GM23248 (cell line): ENCODE results near the gene ZNF354C. TPM values are rescaled to one million over a fixed set of nuclear protein-coding genes. Genes with fewer than 3 reads are reported as not detected.

Source experiments
- DNase-seq: peaks from one replicate; pipeline ENCODE4 v3.0.0-alpha.2; 2015
- H2AFZ ChIP-seq: fragments of 200-600 bp; sonication (generic); 2 replicates; pipeline ENCODE4 v1.6.1; 2016; ENCODE audit warnings: antibody characterized with exemption
- H3F3A ChIP-seq: fragments of 200-600 bp; sonication (generic); 2 replicates; pipeline ENCODE4 v1.6.1; 2016; ENCODE audit warnings: mild to moderate bottlenecking, antibody characterized with exemption, mixed run types; ENCODE audit not compliant: insufficient read depth
- H3K27ac ChIP-seq: fragments of 200-600 bp; sonication (generic); 2 replicates; pipeline ENCODE4 v1.5.1; 2016; ENCODE audit warnings: mild to moderate bottlenecking
- H3K27me3 ChIP-seq: fragments of 200-600 bp; sonication (generic); replicated peaks from 2 replicates; pipeline ENCODE4 v1.6.1; 2016; ENCODE audit warnings: mild to moderate bottlenecking; ENCODE audit not compliant: insufficient read depth
- H3K36me3 ChIP-seq: fragments of 200-600 bp; sonication (generic); 2 replicates; pipeline ENCODE4 v1.6.1; 2016; ENCODE audit warnings: low read depth, mild to moderate bottlenecking
- H3K4me1 ChIP-seq: fragments of 200-600 bp; sonication (generic); 2 replicates; pipeline ENCODE4 v1.6.1; 2016; ENCODE audit warnings: mild to moderate bottlenecking; ENCODE audit not compliant: insufficient read depth
- H3K4me2 ChIP-seq: fragments of 200-600 bp; sonication (generic); one replicate; pipeline ENCODE4 v1.6.1; 2016; ENCODE audit warnings: mild to moderate bottlenecking; ENCODE audit not compliant: unreplicated experiment
- H3K4me3 ChIP-seq: fragments of 200-600 bp; sonication (generic); 2 replicates; pipeline ENCODE4 v1.5.1; 2016; ENCODE audit warnings: mild to moderate bottlenecking
- H3K79me2 ChIP-seq: fragments of 200-600 bp; sonication (generic); 2 replicates; pipeline ENCODE4 v1.6.1; 2016; ENCODE audit warnings: mild to moderate bottlenecking; ENCODE audit not compliant: insufficient read depth
- H3K9ac ChIP-seq: fragments of 200-600 bp; sonication (generic); 2 replicates; pipeline ENCODE4 v1.6.1; 2016; ENCODE audit warnings: mild to moderate bottlenecking
- H3K9me2 ChIP-seq: fragments of 200-600 bp; sonication (generic); 2 replicates; pipeline ENCODE4 v1.6.1; 2016; ENCODE audit warnings: mixed run types, mild to moderate bottlenecking, moderate library complexity; ENCODE audit not compliant: insufficient read depth
- H3K9me3 ChIP-seq: fragments of 200-600 bp; sonication (generic); one replicate; pipeline ENCODE4 v1.6.1; 2017; ENCODE audit warnings: low read depth
- H4K20me1 ChIP-seq: fragments of 200-600 bp; sonication (generic); 2 replicates; pipeline ENCODE4 v1.6.0; 2016; ENCODE audit not compliant: insufficient read depth
- EZH2 ChIP-seq: fragments of 200-600 bp; sonication (generic); IDR thresholded peaks from 2 replicates; pipeline ENCODE4 v1.6.1; 2018; ENCODE audit warnings: antibody characterized with exemption, mild to moderate bottlenecking; ENCODE audit not compliant: insufficient read depth, poor library complexity, severe bottlenecking
- EZH2phosphoT487 ChIP-seq: fragments of 200-600 bp; sonication (generic); IDR thresholded peaks from 2 replicates; pipeline ENCODE4 v1.6.1; 2018; ENCODE audit warnings: antibody characterized with exemption, moderate library complexity, mild to moderate bottlenecking, low read depth; ENCODE audit not compliant: insufficient read depth
- WGBS, 2 experiments: methylation state at CpG; one replicate each; pipeline ENCODE4 v1.1.6; 2015 to 2017; ENCODE audit warnings: low lambda C conversion rate in 2 of 2, low coverage in 1 of 2; ENCODE audit errors: missing lambda C conversion rate in 2 of 2; 5-methylcytosine and 5-hydroxymethylcytosine counted together
- in situ Hi-C: fragments of 300-500 bp; cut with MboI; formaldehyde crosslinking; loops from 2 replicates; pipeline ENCODE4 v1.15.0; 2020
- polyA plus RNA-seq: library from polyadenylated mRNA; unstranded; fragments of >200 nt; fragmentation: Nextera tagmentation; extraction: Ambion mirVana; gene quantifications from 2 replicates; pipeline ENCODE4 v1.2.1, GENCODE V29; 2016
- total RNA-seq: library from RNA; depleted of rRNA; stranded (reverse); fragments of >200 nt; shearing (Covaris generic); gene quantifications from 2 replicates; pipeline ENCODE4 v1.2.3, GENCODE V29; 2014

ZNF354C gene
- total and polyA plus RNA-seq, 2 experiments from 2014 or later = 2.5 to 6.9 TPM

GRCh38 chr5:179061025-179061424 is 852 bp downstream of the ZNF354C start:
- H3F3A ChIP-seq = no peaks in the 10 kb centered on the region
- no peaks in the 10 kb centered on the region for H3K27me3 ChIP-seq
- WGBS, 2 experiments = 55 to 56% methylated on average over 19 of the region's 19 CpGs
- H3K4me1 ChIP-seq = peaks cover 6% of the 10 kb centered on the region; the same call in 1 of the 2 replicates
- peak overlapping the region; percentile 85 for H3K4me2 ChIP-seq
- peak overlapping the region; percentile 87 for H3K4me3 ChIP-seq
- no peaks in the 10 kb centered on the region for H3K9me3 ChIP-seq
- DNase-seq = no peak
- H3K79me2 ChIP-seq = peaks cover 52% of the 10 kb centered on the region
- H2AFZ ChIP-seq = peak overlapping the region; percentile 92
- peaks cover 22% of the 10 kb centered on the region for H3K36me3 ChIP-seq
- no peak for TF ChIP-seq EZH2
- TF ChIP-seq EZH2phosphoT487 = no peak
- H3K9me2 ChIP-seq = no peaks in the 10 kb centered on the region
- in situ Hi-C loops = no loop called here
- H3K9ac ChIP-seq = peak overlapping the region; percentile 88
- peak overlapping the region; percentile 40 for H3K27ac ChIP-seq
- no peaks in the 10 kb centered on the region for H4K20me1 ChIP-seq

- Histone ChIP-seq H3K4me2 (no peak overlapping the region), H3K27me3 (no peaks in the 10 kb centered on the region), H4K20me1 (no peaks in the 10 kb centered on the region), H2AFZ (no peak overlapping the region), H3K9ac (no peak overlapping the region), H3K79me2 (peaks cover 79% of the 10 kb centered on the region), H3K9me2 (no peaks in the 10 kb centered on the region), H3K4me1 (peaks cover 6% of the 10 kb centered on the region; the same call in 1 of the 2 replicates), H3K4me3 (no peak overlapping the region), H3K27ac (no peak overlapping the region), H3K36me3 (peaks cover 52% of the 10 kb centered on the region), H3F3A (no peaks in the 10 kb centered on the region), H3K9me3 (no peaks in the 10 kb centered on the region)
- 97% methylated on average over 6 of the region's 6 CpGs for WGBS, 2 experiments
- TF ChIP-seq EZH2phosphoT487 (no peak), EZH2 (no peak)
- no peak for DNase-seq
- in situ Hi-C loops = no loop called here
These were observed 5.5 kb downstream of the ZNF354C start for GRCh38 chr5:179065703-179066102.

- H3K4me2 ChIP-seq = no peak overlapping the region
- peaks cover 39% of the 10 kb centered on the region for H3K9me3 ChIP-seq
- peak; percentile 6 for DNase-seq
- H3F3A ChIP-seq = peaks cover 22% of the 10 kb centered on the region
- in situ Hi-C loops = no loop called here
- 97 to 99% methylated on average over 11 of the region's 11 CpGs for WGBS, 2 experiments
- H3K27me3 ChIP-seq = no peaks in the 10 kb centered on the region
- no peak overlapping the region for H3K27ac ChIP-seq
- peaks cover 88% of the 10 kb centered on the region for H3K36me3 ChIP-seq
- no peaks in the 10 kb centered on the region for H4K20me1 ChIP-seq
- H3K4me1 ChIP-seq = no peaks in the 10 kb centered on the region
- H3K4me3 ChIP-seq = no peak overlapping the region
- H3K9me2 ChIP-seq = no peaks in the 10 kb centered on the region
- H3K79me2 ChIP-seq = no peaks in the 10 kb centered on the region
- TF ChIP-seq EZH2 (no peak), EZH2phosphoT487 (no peak)
- H3K9ac ChIP-seq = no peak overlapping the region
- H2AFZ ChIP-seq = no peak overlapping the region
These were observed 19.2 kb downstream of the ZNF354C start for GRCh38 chr5:179079165-179079987.

GRCh38 chr5:179080724-179081123 is 20.6 kb downstream of the ZNF354C start:
- Histone ChIP-seq H3F3A (peaks cover 24% of the 10 kb centered on the region), H3K79me2 (no peaks in the 10 kb centered on the region), H3K4me1 (no peaks in the 10 kb centered on the region), H3K36me3 (peaks cover 83% of the 10 kb centered on the region), H3K9ac (no peak overlapping the region), H3K9me3 (peaks cover 46% of the 10 kb centered on the region), H3K9me2 (no peaks in the 10 kb centered on the region), H3K27me3 (no peaks in the 10 kb centered on the region), H3K27ac (no peak overlapping the region), H3K4me2 (no peak overlapping the region), H3K4me3 (no peak overlapping the region), H2AFZ (no peak overlapping the region), H4K20me1 (no peaks in the 10 kb centered on the region)
- TF ChIP-seq EZH2 (no peak), EZH2phosphoT487 (no peak)
- 96 to 98% methylated on average over 4 of the region's 4 CpGs for WGBS, 2 experiments
- DNase-seq = no peak
- in situ Hi-C loops = no loop called here
